ENCODE measurements around the gene YWHAQ.
"Not testable (repeated sequence)": the region's sequence is repeated elsewhere in the genome, so short reads cannot be mapped to it uniquely, and the experiment has no call there.

The YWHAQ gene

GRCh38 chr2:9630117-9630735, 571 bp downstream of the YWHAQ start:
- no peak for FAIRE-seq

GRCh38 chr2:9629222-9630116, 1.3 kb downstream of the YWHAQ start:
- no peak for FAIRE-seq

DNA sequence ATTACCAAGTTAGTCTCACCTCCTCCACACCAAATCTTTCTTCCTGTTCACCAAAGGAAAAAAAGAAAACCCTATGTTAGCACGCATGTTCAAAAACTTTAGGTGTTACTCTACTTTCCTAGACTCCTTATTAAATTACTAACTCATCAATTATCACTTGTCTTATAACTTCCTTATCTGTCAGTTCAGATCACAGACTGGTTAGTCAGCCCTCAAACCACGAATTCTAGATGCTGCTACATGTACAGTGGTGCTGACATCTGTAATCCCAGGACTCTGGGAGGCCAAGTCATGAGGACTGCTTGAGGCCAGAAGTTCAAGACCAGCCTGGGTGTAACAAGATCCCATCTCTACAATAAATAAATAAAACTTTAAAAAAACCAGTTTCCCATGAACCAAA, 3.5 kb downstream of the YWHAQ start:
- FAIRE-seq = no peak

DNA sequence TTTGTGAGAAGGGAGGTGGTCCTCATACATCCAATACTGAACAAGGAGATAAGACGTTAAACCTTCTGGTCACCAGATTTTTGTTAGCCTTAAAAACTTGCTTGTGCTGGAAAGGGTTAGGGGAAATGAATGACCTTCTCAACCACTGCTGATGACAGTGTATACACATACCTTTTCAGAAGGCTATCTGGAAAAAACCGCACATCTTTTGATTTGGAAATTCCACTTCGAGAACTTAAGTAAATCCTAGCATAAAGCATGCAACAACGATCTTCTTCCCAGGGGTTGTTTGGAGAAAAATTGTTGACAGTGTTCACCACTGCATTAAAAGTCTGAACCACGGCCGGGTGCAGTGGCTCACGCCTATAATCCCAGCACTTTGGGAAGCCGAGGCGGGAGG, 7.6 kb downstream of the YWHAQ start:
- FAIRE-seq = no peak

DNA sequence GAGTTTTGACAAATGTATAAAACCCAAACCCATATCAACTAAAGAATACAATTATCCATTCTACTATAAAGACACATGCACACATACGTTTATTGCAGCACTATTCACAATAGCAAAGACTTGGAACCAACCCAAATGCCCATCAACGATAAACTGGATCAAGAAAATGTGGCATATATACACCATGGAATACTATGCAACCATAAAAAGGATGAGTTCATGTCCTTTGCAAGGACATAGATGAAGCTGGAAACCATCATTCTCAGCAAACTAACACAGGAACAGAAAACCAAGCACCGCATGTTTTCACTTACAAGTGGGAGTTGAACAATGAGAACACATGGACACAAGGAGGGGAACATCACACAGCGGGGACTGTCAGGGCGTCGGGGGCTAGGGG, 9.1 kb downstream of the YWHAQ start:
- not testable (repeated sequence) for FAIRE-seq

DNA sequence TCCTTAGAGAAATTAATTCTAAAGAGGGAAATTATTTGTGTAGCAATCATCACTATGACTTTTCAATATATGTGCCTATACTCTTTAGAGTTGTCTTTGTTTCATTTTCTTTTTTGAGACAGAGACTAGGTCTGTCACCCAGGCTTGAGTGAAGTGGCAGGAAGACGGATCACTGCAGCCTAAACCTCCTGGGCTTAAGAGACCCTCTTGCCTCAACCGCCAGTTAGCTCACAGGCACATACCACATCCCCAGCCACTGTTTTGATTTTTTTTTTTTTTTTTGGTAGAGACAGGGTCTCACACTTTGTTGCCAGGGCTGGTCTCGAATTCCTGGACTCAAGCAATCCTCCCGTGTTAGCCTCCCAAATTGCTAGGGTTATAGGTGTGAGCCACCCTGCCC, 12.4 kb downstream of the YWHAQ start:
- no peak for FAIRE-seq

DNA sequence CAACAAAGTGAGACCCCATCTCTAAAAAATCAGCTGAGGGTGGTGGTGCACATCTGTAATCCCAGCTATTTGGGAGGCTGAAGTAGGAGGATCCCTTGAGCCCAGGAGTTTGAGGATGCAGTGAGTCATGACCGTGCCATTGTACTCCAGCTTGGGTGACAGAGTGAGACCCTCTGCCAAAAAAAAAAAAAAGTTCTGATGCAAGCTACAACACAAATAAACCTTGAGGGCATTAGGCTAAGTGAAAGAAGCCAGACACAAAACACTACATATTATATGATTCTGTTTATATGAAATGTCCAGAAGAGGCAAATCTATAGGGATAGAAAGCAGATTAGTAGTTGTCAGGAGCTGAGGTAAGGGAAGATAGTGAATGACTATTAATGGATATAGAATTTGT, 13.0 kb downstream of the YWHAQ start:
- FAIRE-seq = no peak

DNA sequence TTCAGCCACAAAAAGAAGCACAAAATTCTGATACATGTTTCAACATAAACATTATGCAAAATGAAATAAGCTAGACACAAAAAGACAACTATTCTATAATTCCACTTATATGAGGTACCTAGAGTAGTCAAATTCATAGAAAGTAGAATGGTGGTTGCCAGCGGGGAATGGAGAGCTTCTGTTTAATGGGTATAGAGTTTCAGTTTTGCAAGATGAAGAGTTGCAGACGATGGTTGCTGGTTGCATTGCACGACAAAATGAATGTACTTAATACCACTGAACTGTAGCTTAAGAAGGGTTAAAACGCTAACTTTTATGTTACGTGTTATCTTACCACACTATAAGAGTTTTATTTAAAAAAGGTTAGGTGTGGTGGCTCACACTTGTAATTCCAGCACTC, 13.5 kb downstream of the YWHAQ start:
- no peak for FAIRE-seq

DNA sequence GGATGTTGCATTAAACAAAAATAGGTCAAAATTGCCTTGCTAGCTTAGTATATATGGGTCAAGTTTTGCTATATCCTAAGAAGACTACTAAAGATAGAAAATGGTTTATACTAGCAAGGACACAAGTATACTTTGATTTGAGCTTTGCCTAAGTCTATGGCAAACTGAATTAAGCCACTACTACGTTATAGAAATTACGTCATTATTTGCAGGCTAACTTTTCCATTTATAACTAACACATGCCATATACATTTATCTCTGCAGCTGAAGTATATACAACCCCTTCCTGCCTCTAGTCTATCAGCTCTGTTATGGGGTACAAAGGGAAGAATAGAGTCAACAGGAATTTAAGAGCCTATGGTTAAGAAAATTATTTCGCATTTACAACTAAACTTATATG, 16.2 kb downstream of the YWHAQ start:
- FAIRE-seq = no peak

- no peak for FAIRE-seq
Measured at GRCh38 chr2:9613291-9613690, 17.5 kb downstream of the YWHAQ start.

- FAIRE-seq = not testable (repeated sequence)
Measured at GRCh38 chr2:9611549-9611912, 19.3 kb downstream of the YWHAQ start.

DNA sequence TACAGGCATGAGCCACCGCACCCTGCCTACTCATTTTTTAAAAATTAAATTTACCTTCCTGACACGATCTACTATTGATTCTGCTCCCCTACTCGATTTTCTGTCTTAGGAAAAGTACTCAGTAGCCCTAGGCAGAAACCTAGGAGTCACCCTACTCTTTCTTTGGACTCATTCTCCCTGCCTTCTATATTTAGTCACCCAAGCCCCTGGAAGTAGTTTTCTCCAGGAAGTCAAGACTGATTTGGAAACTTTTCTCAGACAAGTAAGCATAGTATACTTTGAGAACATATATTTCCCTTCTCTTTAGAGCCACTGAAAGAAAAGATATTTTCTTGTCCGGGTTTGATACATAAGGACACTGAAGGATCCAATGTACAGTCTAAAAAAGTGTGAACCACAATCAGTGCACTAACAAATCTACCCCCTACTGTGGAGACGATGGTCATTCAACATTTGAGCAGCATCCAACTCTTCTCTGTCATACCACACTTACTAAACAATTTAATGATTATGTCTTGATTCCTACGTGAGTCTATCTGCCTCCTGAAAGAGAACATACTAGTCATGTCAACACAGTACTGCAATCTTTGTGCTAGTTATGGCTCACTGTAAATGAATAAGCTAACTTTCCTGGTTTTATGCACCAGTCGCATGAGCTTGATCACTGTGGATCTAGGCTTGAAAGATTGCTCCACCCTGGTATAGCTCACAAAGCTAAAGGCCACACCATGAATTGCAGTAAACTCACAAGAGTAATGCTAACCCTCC, 19.8 kb downstream of the YWHAQ start:
- no peak for FAIRE-seq

- FAIRE-seq = not testable (repeated sequence)
Measured at GRCh38 chr2:9608491-9608890, 22.3 kb downstream of the YWHAQ start.

GRCh38 chr2:9602412-9602811, 28.4 kb downstream of the YWHAQ start:
- no peak for FAIRE-seq

- no peak for FAIRE-seq
Measured at GRCh38 chr2:9601397-9601796, 29.4 kb downstream of the YWHAQ start.

- FAIRE-seq = no peak
Measured at GRCh38 chr2:9599430-9599829, 31.4 kb downstream of the YWHAQ start.

GRCh38 chr2:9596621-9597311, 34.0 kb downstream of the YWHAQ start:
- no peak for FAIRE-seq

GRCh38 chr2:9595746-9596145, 35.1 kb downstream of the YWHAQ start:
- no peak for FAIRE-seq

- FAIRE-seq = not testable (repeated sequence)
Measured at GRCh38 chr2:9595256-9595655, 35.5 kb downstream of the YWHAQ start.

DNA sequence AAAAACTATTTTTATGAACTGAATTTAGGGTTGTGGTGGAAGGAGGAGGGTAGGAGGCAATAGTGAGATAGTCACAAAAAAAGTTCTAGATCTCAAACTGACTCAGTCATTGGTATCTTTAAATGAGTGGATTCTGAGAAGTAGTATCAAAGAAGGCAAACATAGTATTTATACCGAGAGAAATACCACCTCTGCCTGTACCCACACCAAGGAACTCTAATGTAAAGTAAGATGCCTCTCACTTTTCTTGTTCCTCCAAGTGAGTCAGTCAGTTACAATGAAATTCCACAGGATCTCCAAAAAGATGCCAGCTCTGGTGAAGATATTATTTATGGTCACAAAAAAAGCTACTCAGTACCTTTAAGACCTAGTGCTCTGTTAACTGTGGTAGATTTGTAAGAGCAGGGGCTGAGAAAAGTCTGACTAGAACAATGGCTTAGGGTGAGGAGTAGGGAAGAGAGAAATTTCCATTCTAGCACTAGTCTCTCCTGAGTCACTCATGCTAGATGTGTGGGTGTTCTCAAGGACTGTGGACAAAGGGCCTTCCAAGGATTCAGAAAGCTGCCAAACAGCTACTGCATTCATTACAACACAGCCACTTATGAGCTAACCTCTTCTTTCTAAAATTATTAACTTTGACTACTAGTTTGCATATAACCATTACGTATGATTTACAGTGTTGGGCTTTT, 36.3 kb downstream of the YWHAQ start:
- no peak for FAIRE-seq

DNA sequence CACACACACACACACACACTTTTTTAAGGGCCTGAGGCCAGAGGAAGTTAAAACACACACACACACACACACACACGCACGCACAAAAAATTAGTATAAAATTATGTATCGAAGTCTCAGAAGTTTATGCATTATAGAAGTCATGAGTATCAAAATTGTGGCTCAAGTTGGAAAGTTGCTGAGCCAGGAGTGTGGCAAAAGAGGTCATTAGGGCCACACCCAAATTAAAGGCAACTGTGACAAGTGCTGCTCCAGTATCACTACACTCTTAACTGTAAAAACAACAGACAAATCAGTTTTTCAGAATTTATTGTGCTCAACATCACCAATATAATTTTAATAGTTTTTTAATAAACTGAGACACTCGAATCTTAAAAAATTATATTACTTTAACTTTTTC, 36.9 kb downstream of the YWHAQ start:
- FAIRE-seq = no peak

DNA sequence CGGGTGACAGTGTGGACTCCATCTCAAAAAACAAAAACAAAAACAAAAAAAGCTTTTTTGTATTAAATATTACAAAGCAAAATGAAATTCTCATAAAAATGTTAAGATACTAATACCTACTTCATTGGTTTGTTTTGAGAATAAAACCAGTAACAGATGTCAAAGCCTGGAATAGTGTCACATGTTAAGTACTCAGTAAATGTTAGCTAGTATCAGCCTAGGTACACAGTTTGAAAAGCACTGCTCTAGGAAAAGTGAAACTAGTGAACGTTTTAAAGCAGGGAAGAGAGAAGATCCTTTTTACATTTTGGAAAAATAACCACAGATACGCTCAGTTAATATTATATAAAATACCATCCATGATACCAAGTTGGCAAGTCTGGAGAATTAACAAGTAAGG, 38.1 kb downstream of the YWHAQ start:
- no peak for FAIRE-seq

Data from endometrium (tissue), 2 donors.